Measurements from ENCODE around the gene TRIM74. TPM values are rescaled to one million over a fixed set of nuclear protein-coding genes. Genes with fewer than 3 reads are reported as not detected.
"Not testable (repeated sequence)": the region's sequence is repeated elsewhere in the genome, so short reads cannot be mapped to it uniquely, and the experiment has no call there.

Gene TRIM74
- polyA plus RNA-seq, 1 donor = 0.88 TPM

DNA sequence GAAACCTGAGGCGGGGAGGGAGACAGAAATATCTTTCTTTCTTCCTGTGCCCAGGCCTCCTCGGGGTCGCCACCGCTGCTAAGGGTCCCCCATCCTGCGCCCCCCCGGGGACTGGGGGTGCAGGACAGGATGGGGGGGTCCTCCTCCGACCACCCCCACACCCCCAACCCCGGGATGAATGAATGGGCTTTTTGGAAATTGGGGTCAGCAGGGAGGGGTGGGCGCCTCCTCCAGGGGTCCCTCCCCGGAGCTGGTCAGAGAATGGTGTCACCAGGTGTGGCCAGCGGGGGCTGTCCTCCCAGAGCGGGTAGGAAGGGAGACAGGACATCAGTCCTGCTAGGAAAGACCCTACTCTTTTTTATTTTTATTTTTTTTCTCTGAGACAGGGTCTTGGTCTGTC lies 7.2 kb upstream of the TRIM74 start:
- no CpG with 5 or more reads among the region's 12 CpGs for WGBS (ENCODE audit: insufficient coverage, low lambda C conversion rate)
- H3K27me3 ChIP-seq (ENCODE audit: control insufficient read depth, insufficient read depth, low read length); H3K9me3 ChIP-seq (ENCODE audit: control insufficient read depth, low read depth, low read length); H3K36me3 ChIP-seq (ENCODE audit: control insufficient read depth, insufficient read depth, low read length); DNase-seq; H3K4me1 ChIP-seq (ENCODE audit: control insufficient read depth, insufficient read depth, low read length); H3K4me3 ChIP-seq (ENCODE audit: low read length); H3K27ac ChIP-seq (ENCODE audit: low read length): not testable (repeated sequence)

DNA sequence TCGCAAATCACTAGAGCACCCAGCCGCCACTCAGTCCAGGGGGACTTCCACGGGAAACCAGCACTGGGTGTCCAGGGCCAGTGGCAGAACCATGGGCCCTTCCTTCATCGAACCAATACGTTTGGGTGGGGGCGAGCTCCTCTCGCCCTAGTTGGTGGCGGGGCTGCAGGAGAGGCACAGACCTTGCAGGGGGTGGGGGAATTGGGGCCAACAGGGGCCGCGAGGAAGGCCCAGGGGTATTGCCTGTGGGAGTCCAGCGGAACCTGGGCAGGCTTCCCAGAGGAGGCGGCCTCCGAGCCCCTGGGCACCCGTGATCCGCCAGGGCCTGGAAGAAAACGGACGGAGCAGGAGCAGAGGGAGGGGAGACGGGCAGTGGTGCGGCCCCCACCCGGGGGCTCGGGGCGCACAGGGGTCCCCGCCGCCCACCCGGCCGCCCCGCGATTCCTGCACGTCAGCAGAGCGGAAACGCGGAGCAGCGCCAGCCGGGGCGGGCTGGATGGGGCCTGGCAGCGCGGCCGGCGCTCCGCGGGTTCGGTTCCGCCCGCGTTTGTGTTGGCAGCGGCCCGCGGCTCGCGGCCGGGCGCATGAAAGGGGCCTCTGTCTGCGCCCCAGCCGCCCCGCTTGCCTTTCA lies 6.5 kb upstream of the TRIM74 start:
- not testable (repeated sequence) for H3K4me1 ChIP-seq (ENCODE audit: control insufficient read depth, insufficient read depth, low read length); H3K36me3 ChIP-seq (ENCODE audit: control insufficient read depth, insufficient read depth, low read length); H3K27me3 ChIP-seq (ENCODE audit: control insufficient read depth, insufficient read depth, low read length); H3K27ac ChIP-seq (ENCODE audit: low read length); H3K9me3 ChIP-seq (ENCODE audit: control insufficient read depth, low read depth, low read length); DNase-seq; H3K4me3 ChIP-seq (ENCODE audit: low read length)
- no CpG with 5 or more reads among the region's 55 CpGs for WGBS (ENCODE audit: insufficient coverage, low lambda C conversion rate)

DNA sequence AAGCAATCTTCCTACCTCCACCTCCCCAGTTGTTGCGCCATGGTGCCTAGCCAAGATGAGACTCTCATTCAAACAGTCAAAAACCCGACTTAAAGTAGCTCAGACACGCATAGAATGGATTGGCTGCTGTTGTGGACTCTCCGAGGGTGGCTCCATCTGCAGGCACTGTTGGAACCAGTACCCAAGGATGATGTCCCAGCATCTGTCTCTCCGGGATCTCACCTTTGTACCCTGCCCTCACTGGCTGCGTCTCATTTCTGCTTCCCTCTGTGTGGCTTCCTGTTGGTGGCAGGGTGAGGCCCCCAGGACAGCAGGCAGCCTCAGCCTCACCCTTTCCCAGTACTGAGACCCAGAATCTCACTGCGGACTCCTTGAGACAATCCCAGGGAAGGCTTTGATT lies 5.5 kb upstream of the TRIM74 start:
- H3K4me3 ChIP-seq (ENCODE audit: low read length); H3K4me1 ChIP-seq (ENCODE audit: control insufficient read depth, insufficient read depth, low read length); H3K27ac ChIP-seq (ENCODE audit: low read length); H3K27me3 ChIP-seq (ENCODE audit: control insufficient read depth, insufficient read depth, low read length); DNase-seq; H3K36me3 ChIP-seq (ENCODE audit: control insufficient read depth, insufficient read depth, low read length); H3K9me3 ChIP-seq (ENCODE audit: control insufficient read depth, low read depth, low read length): not testable (repeated sequence)
- no CpG with 5 or more reads among the region's 7 CpGs for WGBS (ENCODE audit: insufficient coverage, low lambda C conversion rate)

DNA sequence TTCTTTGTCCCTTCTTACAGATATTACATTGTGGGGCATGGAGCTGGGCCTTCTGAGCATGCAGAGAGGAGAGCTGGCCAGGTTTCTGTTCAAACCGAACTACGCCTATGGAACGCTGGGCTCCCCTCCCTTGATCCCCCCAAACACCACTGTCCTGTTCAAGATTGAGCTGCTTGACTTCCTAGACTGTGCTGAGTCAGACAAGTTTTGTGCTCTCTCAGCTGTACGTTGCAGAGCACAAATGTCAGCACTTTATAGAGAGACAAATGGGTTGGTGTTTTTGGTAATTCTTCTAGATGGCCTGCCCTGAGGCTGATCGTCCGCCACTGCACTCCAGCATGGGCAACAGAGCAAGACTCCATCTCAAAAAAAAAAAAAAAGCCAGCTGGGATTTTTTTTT lies 2.2 kb upstream of the TRIM74 start:
- H3K36me3 ChIP-seq (ENCODE audit: control insufficient read depth, insufficient read depth, low read length); H3K4me3 ChIP-seq (ENCODE audit: low read length); H3K27ac ChIP-seq (ENCODE audit: low read length); H3K4me1 ChIP-seq (ENCODE audit: control insufficient read depth, insufficient read depth, low read length); H3K9me3 ChIP-seq (ENCODE audit: control insufficient read depth, low read depth, low read length); DNase-seq; H3K27me3 ChIP-seq (ENCODE audit: control insufficient read depth, insufficient read depth, low read length): not testable (repeated sequence)
- no CpG with 5 or more reads among the region's 6 CpGs for WGBS (ENCODE audit: insufficient coverage, low lambda C conversion rate)

DNA sequence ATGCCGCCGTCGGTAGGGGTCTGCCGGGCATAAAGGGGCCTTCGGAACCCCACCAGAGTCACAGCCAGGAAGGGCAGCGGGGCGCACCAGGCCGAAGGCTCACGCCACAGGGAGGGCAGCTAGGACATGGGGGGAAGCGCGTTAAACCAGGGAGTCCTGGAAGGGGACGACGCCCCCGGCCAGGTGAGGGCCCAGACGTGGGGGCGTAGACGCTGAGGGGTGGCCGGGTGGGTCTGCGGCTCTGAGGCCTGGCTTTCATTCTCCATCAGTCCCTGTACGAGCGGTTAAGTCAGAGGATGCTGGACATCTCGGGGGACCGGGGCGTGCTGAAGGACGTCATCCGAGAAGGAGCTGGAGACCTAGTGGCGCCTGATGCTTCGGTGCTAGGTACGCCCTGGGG lies 422 bp upstream of the TRIM74 start:
- H3K36me3 ChIP-seq (ENCODE audit: control insufficient read depth, insufficient read depth, low read length); H3K4me1 ChIP-seq (ENCODE audit: control insufficient read depth, insufficient read depth, low read length); H3K27ac ChIP-seq (ENCODE audit: low read length); H3K27me3 ChIP-seq (ENCODE audit: control insufficient read depth, insufficient read depth, low read length); DNase-seq; H3K4me3 ChIP-seq (ENCODE audit: low read length); H3K9me3 ChIP-seq (ENCODE audit: control insufficient read depth, low read depth, low read length): not testable (repeated sequence)
- no CpG with 5 or more reads among the region's 29 CpGs for WGBS (ENCODE audit: insufficient coverage, low lambda C conversion rate)

DNA sequence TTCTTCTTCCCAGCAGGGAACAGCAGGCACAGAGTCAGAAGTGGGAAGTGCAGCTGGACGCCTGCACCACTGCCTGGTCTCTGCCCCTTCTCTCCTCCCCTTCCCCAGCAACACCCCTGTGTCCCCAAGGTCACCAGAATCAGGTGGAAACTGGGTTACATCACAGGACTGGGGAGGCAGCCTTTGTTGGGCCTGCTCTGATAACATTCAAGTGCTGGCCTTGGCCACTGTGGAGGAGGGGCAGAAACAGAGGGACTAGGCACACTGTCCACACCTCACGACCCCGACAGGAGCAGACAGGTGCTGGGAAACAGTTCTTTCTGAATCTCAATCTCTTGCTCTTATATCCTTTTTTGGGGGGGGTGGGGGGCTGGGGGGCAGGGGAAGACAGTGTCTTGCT lies 2.4 kb downstream of the TRIM74 start:
- WGBS (ENCODE audit: insufficient coverage, low lambda C conversion rate) = no CpG with 5 or more reads among the region's 3 CpGs
- DNase-seq; H3K9me3 ChIP-seq (ENCODE audit: control insufficient read depth, low read depth, low read length); H3K4me3 ChIP-seq (ENCODE audit: low read length); H3K27me3 ChIP-seq (ENCODE audit: control insufficient read depth, insufficient read depth, low read length); H3K36me3 ChIP-seq (ENCODE audit: control insufficient read depth, insufficient read depth, low read length); H3K4me1 ChIP-seq (ENCODE audit: control insufficient read depth, insufficient read depth, low read length); H3K27ac ChIP-seq (ENCODE audit: low read length): not testable (repeated sequence)

DNA sequence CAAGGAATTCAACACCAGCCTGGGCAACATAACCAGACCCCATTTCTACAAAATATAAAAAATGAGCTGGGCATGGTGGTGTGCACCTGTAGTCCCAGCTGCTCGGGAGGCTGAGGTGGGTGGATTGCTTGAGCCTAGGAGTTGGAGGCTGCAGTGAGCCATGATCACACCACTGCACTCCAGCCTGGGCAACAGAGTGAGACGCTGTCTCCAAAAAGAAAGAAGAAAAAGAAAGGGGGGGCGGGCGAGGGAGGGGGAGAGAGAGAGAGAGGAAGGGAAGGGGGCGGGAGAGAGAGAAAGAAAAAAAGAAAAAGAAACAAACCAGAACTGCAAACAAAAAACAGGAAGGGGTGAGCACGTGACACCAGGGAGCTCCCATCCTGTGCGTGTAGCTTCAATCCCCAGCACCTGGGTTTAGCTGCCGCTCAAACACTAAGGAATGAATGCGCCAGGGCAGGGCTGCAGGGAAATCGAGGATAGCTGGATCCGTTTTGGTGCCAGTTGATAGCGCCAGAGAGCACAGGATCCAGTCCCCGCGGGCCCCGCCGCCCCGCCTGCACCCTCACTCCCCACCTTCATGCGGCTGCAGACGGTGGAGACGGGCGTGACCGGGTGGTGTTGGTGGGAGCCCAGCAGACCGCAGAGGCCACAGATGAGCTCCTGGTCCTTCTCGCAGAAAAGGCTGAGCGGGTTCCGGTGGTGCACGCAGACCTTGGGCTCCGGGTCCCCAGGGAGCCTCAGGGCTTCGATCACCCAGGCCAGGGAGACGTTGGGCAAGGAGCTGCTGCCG lies 3.9 kb downstream of the TRIM74 start:
- H3K4me3 ChIP-seq (ENCODE audit: low read length); H3K27me3 ChIP-seq (ENCODE audit: control insufficient read depth, insufficient read depth, low read length); H3K27ac ChIP-seq (ENCODE audit: low read length); H3K36me3 ChIP-seq (ENCODE audit: control insufficient read depth, insufficient read depth, low read length); H3K9me3 ChIP-seq (ENCODE audit: control insufficient read depth, low read depth, low read length); DNase-seq; H3K4me1 ChIP-seq (ENCODE audit: control insufficient read depth, insufficient read depth, low read length): not testable (repeated sequence)
- WGBS (ENCODE audit: insufficient coverage, low lambda C conversion rate) = no CpG with 5 or more reads among the region's 31 CpGs

DNA sequence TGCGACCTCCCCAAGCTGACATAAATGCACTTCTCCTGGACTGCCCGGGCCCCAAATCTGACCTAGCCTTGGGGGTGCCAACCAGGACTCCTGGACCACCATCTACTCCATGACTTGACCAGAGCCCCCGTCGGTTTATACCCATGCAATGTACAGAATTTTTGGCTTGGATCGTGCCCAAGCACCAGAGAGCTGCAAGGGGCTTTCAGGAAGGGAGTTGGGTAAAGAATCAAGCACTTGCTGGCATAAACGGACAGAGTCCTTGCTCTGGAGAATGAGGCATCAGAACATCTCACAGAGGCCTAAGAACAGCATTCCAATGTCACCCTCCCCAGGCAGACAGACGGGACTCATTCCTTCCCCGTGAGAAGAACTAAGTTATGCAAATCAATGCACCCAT lies 6.2 kb downstream of the TRIM74 start:
- H3K4me1 ChIP-seq (ENCODE audit: control insufficient read depth, insufficient read depth, low read length); H3K9me3 ChIP-seq (ENCODE audit: control insufficient read depth, low read depth, low read length); H3K27ac ChIP-seq (ENCODE audit: low read length); H3K4me3 ChIP-seq (ENCODE audit: low read length); H3K36me3 ChIP-seq (ENCODE audit: control insufficient read depth, insufficient read depth, low read length); H3K27me3 ChIP-seq (ENCODE audit: control insufficient read depth, insufficient read depth, low read length); DNase-seq: not testable (repeated sequence)
- no CpG with 5 or more reads among the region's 8 CpGs for WGBS (ENCODE audit: insufficient coverage, low lambda C conversion rate)

DNA sequence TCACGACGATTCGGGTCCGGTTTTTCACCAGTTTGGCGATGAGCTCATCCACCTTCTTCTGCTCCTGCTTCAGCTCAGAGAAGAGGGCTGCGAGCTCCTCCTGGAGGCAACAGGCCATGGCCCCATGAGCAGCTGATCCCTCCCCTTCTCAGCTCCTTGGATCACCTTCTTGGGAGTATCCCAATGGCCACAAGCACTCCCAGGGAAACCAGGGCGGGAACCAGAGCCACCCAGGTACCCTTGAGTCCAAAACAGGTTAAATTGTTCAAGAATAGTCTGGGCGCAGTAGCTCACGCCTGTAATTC lies 8.0 kb downstream of the TRIM74 start:
- H3K9me3 ChIP-seq (ENCODE audit: control insufficient read depth, low read depth, low read length); H3K36me3 ChIP-seq (ENCODE audit: control insufficient read depth, insufficient read depth, low read length); H3K4me3 ChIP-seq (ENCODE audit: low read length); H3K4me1 ChIP-seq (ENCODE audit: control insufficient read depth, insufficient read depth, low read length); H3K27me3 ChIP-seq (ENCODE audit: control insufficient read depth, insufficient read depth, low read length); DNase-seq; H3K27ac ChIP-seq (ENCODE audit: low read length): not testable (repeated sequence)
- WGBS (ENCODE audit: insufficient coverage, low lambda C conversion rate) = no CpG with 5 or more reads among the region's 9 CpGs

DNA sequence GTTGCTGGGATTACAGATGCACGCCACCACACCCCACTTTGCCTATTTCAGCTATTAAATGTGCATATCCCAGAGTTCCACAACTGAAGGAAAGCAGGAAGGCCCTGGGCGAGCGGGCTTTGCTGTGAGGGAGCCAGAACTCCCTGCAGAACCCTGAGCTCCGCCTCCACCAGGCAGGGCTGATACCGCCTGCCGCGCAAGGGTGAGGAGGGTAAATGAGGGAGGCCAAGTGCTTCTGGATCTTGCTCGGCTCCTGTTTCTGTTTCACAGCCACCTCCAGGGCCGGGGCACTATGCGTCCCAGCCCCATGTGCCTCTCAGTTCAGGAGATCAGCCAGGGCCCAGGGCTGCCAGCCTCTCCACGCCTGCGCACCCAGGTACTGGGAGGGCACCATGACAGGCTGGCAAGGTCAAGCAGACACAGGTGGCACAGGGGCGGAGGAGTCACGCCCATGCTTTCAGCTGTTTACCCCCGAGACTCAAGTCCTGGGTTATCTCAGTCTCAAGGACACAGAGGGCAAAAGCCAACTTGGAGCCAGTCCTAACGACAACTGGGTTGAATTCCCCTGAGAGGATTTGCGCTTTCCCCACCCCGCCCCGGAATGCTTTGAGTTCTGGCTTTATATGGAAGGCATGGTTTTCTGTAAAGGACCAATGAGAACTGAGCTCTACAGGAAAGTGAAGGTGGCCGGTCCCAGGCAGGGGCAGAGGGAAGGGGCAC lies 8.5 kb downstream of the TRIM74 start:
- not testable (repeated sequence) for H3K9me3 ChIP-seq (ENCODE audit: control insufficient read depth, low read depth, low read length); DNase-seq; H3K27ac ChIP-seq (ENCODE audit: low read length); H3K36me3 ChIP-seq (ENCODE audit: control insufficient read depth, insufficient read depth, low read length); H3K4me1 ChIP-seq (ENCODE audit: control insufficient read depth, insufficient read depth, low read length); H3K27me3 ChIP-seq (ENCODE audit: control insufficient read depth, insufficient read depth, low read length); H3K4me3 ChIP-seq (ENCODE audit: low read length)
- WGBS (ENCODE audit: insufficient coverage, low lambda C conversion rate) = no CpG with 5 or more reads among the region's 20 CpGs

DNA sequence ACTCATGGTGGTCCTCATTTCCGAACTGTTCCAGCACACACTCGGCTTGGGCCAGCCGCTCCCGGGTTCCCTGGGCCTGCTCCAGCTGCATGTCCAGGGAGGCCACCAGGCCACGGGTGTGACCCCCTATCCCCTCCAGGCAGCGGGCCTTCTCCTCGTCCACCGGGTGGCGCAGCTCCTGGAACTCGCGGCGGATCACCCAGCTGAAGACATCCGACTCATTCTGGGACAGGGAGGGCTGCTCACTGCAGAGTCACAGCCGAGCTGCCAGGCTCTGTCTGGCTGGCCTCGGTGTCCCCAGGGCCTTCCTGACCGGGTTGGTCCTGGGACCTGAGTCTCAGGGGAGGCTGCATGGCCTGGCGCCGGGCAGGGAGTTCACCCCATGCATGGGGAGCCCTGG lies 9.2 kb downstream of the TRIM74 start:
- DNase-seq; H3K9me3 ChIP-seq (ENCODE audit: control insufficient read depth, low read depth, low read length); H3K4me1 ChIP-seq (ENCODE audit: control insufficient read depth, insufficient read depth, low read length); H3K27ac ChIP-seq (ENCODE audit: low read length); H3K4me3 ChIP-seq (ENCODE audit: low read length); H3K36me3 ChIP-seq (ENCODE audit: control insufficient read depth, insufficient read depth, low read length); H3K27me3 ChIP-seq (ENCODE audit: control insufficient read depth, insufficient read depth, low read length): not testable (repeated sequence)
- no CpG with 5 or more reads among the region's 18 CpGs for WGBS (ENCODE audit: insufficient coverage, low lambda C conversion rate)
